B cell (primary cell): ENCODE data around the gene PRKCA. TPM values are rescaled to one million over a fixed set of nuclear protein-coding genes. Genes with fewer than 3 reads are reported as not detected.
"Not testable (repeated sequence)": the region's sequence is repeated elsewhere in the genome, so short reads cannot be mapped to it uniquely, and the experiment has no call there.

ENCODE experiments used
- ATAC-seq: fragments of 200-7000 bp; cut with Tn5 transposase; one replicate; pipeline ENCODE4 v1.10.0; 2021; ENCODE audit warnings: low read depth, mild to moderate bottlenecking, moderate number of reproducible peaks, moderate library complexity
- CTCF ChIA-PET: fragments of 350-600 bp; sonication (Branson Sonifier 250); formaldehyde crosslinking; loops from one replicate; lab custom pipeline; 2021; ENCODE audit warnings: antibody characterized with exemption, inconsistent platforms; lab: Charles Lee
- POLR2A ChIA-PET: fragments of 350-600 bp; sonication (Branson Sonifier 250); formaldehyde crosslinking; loops from one replicate; lab custom pipeline; 2021; ENCODE audit warnings: antibody characterized with exemption; lab: Charles Lee
- DNase-seq: peaks from one replicate; pipeline ENCODE4 v3.0.0; 2013
- H2AFZ ChIP-seq: 2 replicates; pipeline ENCODE4 v1.6.1; 2012; ENCODE audit warnings: mild to moderate bottlenecking, low read depth, low read length; ENCODE audit not compliant: insufficient read depth, poor library complexity, severe bottlenecking
- H3K27ac ChIP-seq, 2 donors: 1 replicate in 1 of 2; 2 replicates in 1 of 2; pipeline ENCODE4 v1.5.1; 2012 to 2013; ENCODE audit warnings: low read length in 2 of 2, mild to moderate bottlenecking in 2 of 2, moderate library complexity in 1 of 2
- H3K27me3 ChIP-seq, 4 experiments: fragments of 200-600 bp in 1 of 4; sonication (generic) in 1 of 4; replicated peaks in 1 of 4; 1 replicate in 2 of 4; 2 replicates in 2 of 4; pipeline versions ENCODE4 v1.6.1 to v1.7.0; 2013 to 2016; ENCODE audit warnings: low read length in 3 of 4, mild to moderate bottlenecking in 2 of 4, mixed read lengths in 1 of 4, moderate library complexity in 1 of 4; ENCODE audit not compliant: insufficient read depth in 4 of 4, control insufficient read depth in 3 of 4; ENCODE audit errors: control extremely low read depth in 1 of 4
- H3K36me3 ChIP-seq, 2 experiments: replicated peaks in 1 of 2; 1 replicate in 1 of 2; 2 replicates in 1 of 2; pipeline versions ENCODE4 v1.6.1 to v1.7.1; 2013; ENCODE audit warnings: low read length in 1 of 2; ENCODE audit not compliant: insufficient read depth in 2 of 2, control insufficient read depth in 1 of 2; ENCODE audit errors: control extremely low read depth in 1 of 2, extremely low read depth in 1 of 2
- H3K4me1 ChIP-seq, 2 donors: fragments of 200-600 bp in 1 of 2; sonication (generic) in 1 of 2; 1 replicate in 1 of 2; 2 replicates in 1 of 2; pipeline versions ENCODE4 v1.5.1 to v1.6.1; 2013 to 2017; ENCODE audit warnings: low read length in 2 of 2; ENCODE audit not compliant: control insufficient read depth in 2 of 2, insufficient read depth in 2 of 2
- H3K4me2 ChIP-seq: replicated peaks from 2 replicates; pipeline ENCODE3; 2012; ENCODE audit warnings: mild to moderate bottlenecking, low read depth, low read length; ENCODE audit not compliant: poor library complexity, severe bottlenecking
- H3K4me3 ChIP-seq, 5 experiments: fragments of 200-600 bp in 1 of 5; sonication (generic) in 1 of 5; 1 replicate in 3 of 5; 2 replicates in 2 of 5; pipeline versions ENCODE4 v1.5.1 to v1.7.0; 2011 to 2016; ENCODE audit warnings: low read length in 4 of 5, mild to moderate bottlenecking in 4 of 5, low read depth in 2 of 5, control low read depth in 1 of 5, moderate library complexity in 1 of 5; ENCODE audit not compliant: insufficient read depth in 1 of 5; ENCODE audit errors: control extremely low read depth in 1 of 5, extremely low read depth in 1 of 5
- H3K79me2 ChIP-seq: fragments of 200-600 bp; sonication (generic); one replicate; pipeline ENCODE4 v1.6.0; 2016; ENCODE audit warnings: low read length; ENCODE audit not compliant: control insufficient read depth, insufficient read depth
- H3K9ac ChIP-seq: fragments of 200-600 bp; sonication (generic); 2 replicates; pipeline ENCODE4 v1.6.1; 2017; ENCODE audit warnings: mild to moderate bottlenecking, low read length, moderate library complexity
- H3K9me3 ChIP-seq, 3 donors: one replicate each; pipeline versions ENCODE4 v1.6.1 to v1.7.1; 2013; ENCODE audit warnings: low read length in 2 of 3; ENCODE audit not compliant: control insufficient read depth in 2 of 3, insufficient read depth in 1 of 3; ENCODE audit errors: control extremely low read depth in 1 of 3
- H4K20me1 ChIP-seq: 2 replicates; pipeline ENCODE4 v1.6.0; 2012; ENCODE audit warnings: mild to moderate bottlenecking, low read length; ENCODE audit not compliant: insufficient read depth, control insufficient read depth, poor library complexity, severe bottlenecking
- H3K27ac Mint-ChIP-seq: one replicate; pipeline ENCODE4 v1.8.0; 2021; ENCODE audit warnings: mixed read lengths
- H3K27me3 Mint-ChIP-seq: one replicate; pipeline ENCODE4 v1.8.0; 2021; ENCODE audit warnings: mixed read lengths
- H3K4me1 Mint-ChIP-seq: one replicate; pipeline ENCODE4 v1.8.0; 2021; ENCODE audit warnings: mixed read lengths
- H3K4me3 Mint-ChIP-seq: one replicate; pipeline ENCODE4 v1.8.0; 2021; ENCODE audit warnings: mixed read lengths
- H3K9me3 Mint-ChIP-seq: one replicate; pipeline ENCODE4 v1.8.0; 2022; ENCODE audit warnings: mixed read lengths; ENCODE audit not compliant: insufficient read depth
- EZH2 ChIP-seq: IDR thresholded peaks from 2 replicates; pipeline ENCODE4 v1.6.1; 2012; ENCODE audit warnings: borderline replicate concordance, low read depth, mild to moderate bottlenecking, moderate library complexity, low read length; ENCODE audit not compliant: insufficient read depth, poor library complexity, severe bottlenecking
- WGBS: methylation state at CpG from one replicate; pipeline ENCODE4 v1.1.5; 2013; ENCODE audit warnings: missing lambda C conversion rate; ENCODE audit not compliant: insufficient coverage; 5-methylcytosine and 5-hydroxymethylcytosine counted together
- intact Hi-C: fragments of 100-400 bp; cut with micrococcal nuclease; formaldehyde crosslinking; loops from one replicate; pipeline ENCODE4 v1.10.0; 2022
- polyA plus RNA-seq: library from polyadenylated mRNA; depleted of rRNA; stranded (reverse); fragments of >200 nt; gene quantifications from 2 replicates; pipeline ENCODE4 v1.2.3, GENCODE V29; 2012
- total RNA-seq, 2 donors: library from RNA; stranded (reverse); fragments of 120-200 nt in 1 of 2; gene quantifications; 1 replicate in 1 of 2; 2 replicates in 1 of 2; pipeline versions ENCODE4 v1.2.3 to v1.2.4, GENCODE V29; 2013 to 2022
- TF ChIP-seq, protein P1 (sequence below): fragments of 200-600 bp; IDR thresholded peaks from one replicate; pipeline ENCODE4 v1.8.0; 2022; ENCODE audit warnings: antibody characterized with exemption, mild to moderate bottlenecking

The PRKCA gene
- total and polyA plus RNA-seq, 2 donors (not counting 1 experiment from before 2014, with no cell fraction given), result 0.33 to 7.7 TPM

DNA sequence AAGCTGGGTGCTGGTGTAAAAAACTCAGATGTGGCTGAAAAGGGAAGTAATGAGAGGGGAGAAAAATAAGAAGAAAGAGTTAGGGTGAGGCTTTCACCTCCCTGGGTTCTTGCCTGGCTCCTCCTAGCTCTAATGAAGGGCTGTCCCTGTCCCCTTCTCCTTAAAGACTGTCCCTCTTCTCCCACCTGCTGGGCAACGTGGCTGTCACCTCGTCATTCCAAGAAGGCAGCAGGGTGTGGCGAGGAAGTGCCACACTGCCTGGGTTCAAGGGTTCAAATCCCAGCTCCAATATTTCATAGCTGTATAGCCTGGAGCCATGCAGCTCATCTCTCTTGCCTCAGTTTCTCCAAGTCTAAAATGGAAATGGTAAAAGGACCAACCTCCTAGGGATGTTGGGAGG is 410.0 kb downstream of the PRKCA start:
- Mint-ChIP-seq H3K4me3 (no peak overlapping the region), H3K27me3 (peaks cover 12% of the 10 kb centered on the region), H3K27ac (no peak overlapping the region), H3K4me1 (no peaks in the 10 kb centered on the region), H3K9me3 (no peaks in the 10 kb centered on the region)
- no peaks in the 10 kb centered on the region for H3K4me1 ChIP-seq
- ATAC-seq (no peak), DNase-seq (no peak)
- H3K9me3 ChIP-seq, result no peaks in the 10 kb centered on the region
- H4K20me1 ChIP-seq, result no peaks in the 10 kb centered on the region
- no peak overlapping the region for H2AFZ ChIP-seq
- no peak overlapping the region for H3K27ac ChIP-seq
- ChIA-PET CTCF (no interaction called here), POLR2A (no interaction called here)
- H3K27me3 ChIP-seq, result no peaks in the 10 kb centered on the region
- H3K4me3 ChIP-seq, result no peak overlapping the region
- H3K79me2 ChIP-seq, result no peaks in the 10 kb centered on the region
- TF ChIP-seq, protein P1, sequence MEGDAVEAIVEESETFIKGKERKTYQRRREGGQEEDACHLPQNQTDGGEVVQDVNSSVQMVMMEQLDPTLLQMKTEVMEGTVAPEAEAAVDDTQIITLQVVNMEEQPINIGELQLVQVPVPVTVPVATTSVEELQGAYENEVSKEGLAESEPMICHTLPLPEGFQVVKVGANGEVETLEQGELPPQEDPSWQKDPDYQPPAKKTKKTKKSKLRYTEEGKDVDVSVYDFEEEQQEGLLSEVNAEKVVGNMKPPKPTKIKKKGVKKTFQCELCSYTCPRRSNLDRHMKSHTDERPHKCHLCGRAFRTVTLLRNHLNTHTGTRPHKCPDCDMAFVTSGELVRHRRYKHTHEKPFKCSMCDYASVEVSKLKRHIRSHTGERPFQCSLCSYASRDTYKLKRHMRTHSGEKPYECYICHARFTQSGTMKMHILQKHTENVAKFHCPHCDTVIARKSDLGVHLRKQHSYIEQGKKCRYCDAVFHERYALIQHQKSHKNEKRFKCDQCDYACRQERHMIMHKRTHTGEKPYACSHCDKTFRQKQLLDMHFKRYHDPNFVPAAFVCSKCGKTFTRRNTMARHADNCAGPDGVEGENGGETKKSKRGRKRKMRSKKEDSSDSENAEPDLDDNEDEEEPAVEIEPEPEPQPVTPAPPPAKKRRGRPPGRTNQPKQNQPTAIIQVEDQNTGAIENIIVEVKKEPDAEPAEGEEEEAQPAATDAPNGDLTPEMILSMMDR, result no peak
- TF ChIP-seq EZH2, result no peak
- H3K4me2 ChIP-seq, result no peak overlapping the region
- no peak overlapping the region for H3K9ac ChIP-seq
- 58% methylated on average over 3 of the region's 3 CpGs for WGBS
- H3K36me3 ChIP-seq, result no peaks in the 10 kb centered on the region
- intact Hi-C loops, result no loop called here

DNA sequence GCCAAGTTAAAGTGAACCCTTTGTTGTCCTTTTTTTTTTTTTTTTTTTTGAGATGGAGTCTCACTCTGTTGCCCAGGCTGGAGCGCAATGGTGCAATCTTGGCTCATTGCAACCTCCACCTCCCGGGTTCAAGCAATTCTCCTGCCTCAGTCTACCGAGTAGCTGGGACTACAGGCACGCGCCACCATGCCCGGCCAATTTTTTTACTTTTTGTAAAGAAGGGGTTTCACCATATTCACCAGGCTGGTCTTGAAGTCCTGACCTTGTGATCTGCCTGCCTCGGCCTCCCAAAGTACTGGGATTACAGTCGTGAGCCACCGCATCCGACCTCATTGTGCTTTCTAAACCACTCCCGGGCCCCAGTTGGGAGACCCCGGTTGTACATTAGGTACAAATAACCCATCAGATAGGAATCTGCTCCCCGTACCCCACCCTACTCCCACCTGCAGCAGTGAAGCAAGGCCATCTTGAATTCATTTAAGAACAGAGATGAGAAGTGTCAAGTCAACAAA is 410.7 kb downstream of the PRKCA start:
- H3K9me3 ChIP-seq, H3K4me3 ChIP-seq, CTCF ChIA-PET, H2AFZ ChIP-seq, H4K20me1 ChIP-seq, DNase-seq, H3K36me3 ChIP-seq, H3K27me3 ChIP-seq, H3K27ac ChIP-seq, H3K4me2 ChIP-seq, H3K9ac ChIP-seq, H3K4me1 ChIP-seq, H3K4me3 Mint-ChIP-seq, POLR2A ChIA-PET, H3K4me1 Mint-ChIP-seq, H3K79me2 ChIP-seq, H3K9me3 Mint-ChIP-seq, H3K27ac Mint-ChIP-seq, ATAC-seq, intact Hi-C loops: not testable (repeated sequence)
- peaks cover 12% of the 10 kb centered on the region for H3K27me3 Mint-ChIP-seq
- WGBS, result 100% methylated on average over 7 of the region's 13 CpGs
